Measurements from ENCODE around the gene C3.
"Not testable (repeated sequence)": the region's sequence is repeated elsewhere in the genome, so short reads cannot be mapped to it uniquely, and the experiment has no call there.

C3 gene

DNA sequence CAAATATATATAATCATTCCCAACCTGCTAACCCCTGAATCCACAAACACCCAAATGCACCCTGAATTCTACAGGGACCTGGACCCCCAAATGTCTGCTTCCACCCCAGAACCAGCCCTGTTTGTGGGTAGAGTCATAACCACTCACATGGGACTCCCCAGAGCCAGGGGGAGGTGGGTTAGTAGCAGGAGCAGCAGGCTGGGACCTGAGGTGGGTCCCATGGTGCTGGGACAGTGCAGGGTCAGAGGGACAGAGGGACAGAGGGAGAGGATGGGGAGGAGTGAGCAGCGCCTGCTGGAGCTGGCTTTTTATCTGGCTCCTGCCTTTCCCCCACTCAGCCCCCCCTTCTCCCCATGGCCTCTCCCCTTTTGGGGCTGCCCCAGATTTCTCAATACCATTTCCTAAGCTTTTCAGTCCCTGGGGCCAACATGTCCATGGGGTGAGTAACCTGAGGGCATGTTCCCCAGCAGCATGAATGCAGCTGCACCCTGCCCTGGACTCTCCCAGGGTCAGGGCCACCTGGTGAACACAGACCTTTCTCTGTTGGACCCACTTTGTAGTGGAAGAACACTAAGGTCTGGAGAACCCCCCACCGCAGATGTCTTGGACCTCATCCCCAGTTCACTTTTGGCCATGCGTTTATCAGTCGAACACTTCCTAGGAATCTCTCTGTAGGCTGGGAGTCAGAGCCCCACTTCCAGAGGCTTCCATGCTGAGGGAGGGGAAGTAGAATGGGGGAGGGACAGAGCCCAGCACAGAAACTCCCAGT lies at the start of gene C3:
C3 (minus strand) TSS at position 282 of the 769 bp plus-strand sequence; CDS start at position 221, 61 bp downstream.
- Histone ChIP-seq H3K27ac (peak within 1 kb of the TSS in 5 of 21 experiments; percentile 12 to 68 (median 16)), H3K4me3 (peak within 1 kb of the TSS in 2 of 7 experiments; percentile 14 to 17)

DNA sequence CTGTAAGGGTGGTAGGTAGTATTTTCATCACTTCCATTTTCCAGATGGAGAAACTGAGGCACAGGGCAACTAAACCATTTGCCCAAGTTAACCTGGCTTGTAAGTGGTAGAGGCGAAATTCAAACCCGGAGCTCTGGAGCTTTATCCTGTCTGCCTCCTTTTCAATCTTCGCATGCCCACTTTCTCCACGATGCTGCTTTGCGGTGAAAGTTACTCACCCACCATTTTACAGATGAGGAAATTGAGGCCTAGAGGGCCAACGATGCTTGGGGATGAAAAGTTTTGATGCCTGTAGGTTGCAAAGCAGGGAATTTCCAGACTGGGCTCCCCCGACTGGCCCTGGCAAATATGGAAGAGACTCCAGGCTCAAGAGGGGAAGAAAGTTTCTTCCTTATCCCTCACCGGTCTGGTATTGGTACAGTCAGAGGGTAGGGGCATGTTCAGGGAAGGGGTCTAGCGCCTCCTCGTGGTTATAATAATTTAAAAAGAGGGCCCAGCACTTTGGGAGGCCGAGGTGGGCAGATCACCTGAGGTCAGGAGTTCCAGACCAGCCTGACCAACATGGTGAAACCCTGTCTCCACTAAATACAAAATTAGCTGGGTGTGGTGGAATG lies 48.7 kb upstream of the C3 start:
- Histone ChIP-seq H3K27ac (peak overlapping the region in 3 of 21 experiments; percentile 72 to 81 (median 73)), H3K4me3 (no peak overlapping the region)

DNA sequence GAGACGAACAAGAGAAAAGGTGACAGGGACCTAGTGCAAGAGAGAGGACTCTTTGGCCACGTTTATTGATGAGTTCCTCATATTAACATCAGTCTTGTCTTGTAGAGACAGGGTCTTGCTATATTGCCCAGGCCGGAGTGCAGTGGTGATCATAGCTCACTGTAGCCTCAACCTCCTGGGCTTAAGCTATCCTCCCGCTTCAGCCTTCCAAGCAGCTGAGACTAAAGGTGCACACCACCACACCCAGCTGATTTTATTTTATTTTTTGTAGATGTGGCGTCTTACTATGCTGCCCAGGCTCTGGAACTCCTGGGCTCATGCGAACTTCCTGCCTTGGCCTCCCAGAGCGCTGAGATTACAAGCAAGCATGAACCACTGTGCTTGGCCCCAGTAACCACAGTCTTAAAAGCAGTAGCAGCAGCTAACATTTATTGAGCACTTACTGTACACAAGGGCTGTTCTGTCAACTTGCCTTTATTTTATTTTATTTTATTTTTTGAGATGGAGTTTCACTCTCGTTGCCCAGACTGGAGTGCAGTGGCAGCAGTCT lies 47.9 kb upstream of the C3 start:
- Histone ChIP-seq H3K4me3 (peak overlapping the region in 3 of 7 experiments; percentile 38 to 54 (median 48)), H3K27ac (peak overlapping the region in 14 of 21 experiments; percentile 22 to 89 (median 72))

DNA sequence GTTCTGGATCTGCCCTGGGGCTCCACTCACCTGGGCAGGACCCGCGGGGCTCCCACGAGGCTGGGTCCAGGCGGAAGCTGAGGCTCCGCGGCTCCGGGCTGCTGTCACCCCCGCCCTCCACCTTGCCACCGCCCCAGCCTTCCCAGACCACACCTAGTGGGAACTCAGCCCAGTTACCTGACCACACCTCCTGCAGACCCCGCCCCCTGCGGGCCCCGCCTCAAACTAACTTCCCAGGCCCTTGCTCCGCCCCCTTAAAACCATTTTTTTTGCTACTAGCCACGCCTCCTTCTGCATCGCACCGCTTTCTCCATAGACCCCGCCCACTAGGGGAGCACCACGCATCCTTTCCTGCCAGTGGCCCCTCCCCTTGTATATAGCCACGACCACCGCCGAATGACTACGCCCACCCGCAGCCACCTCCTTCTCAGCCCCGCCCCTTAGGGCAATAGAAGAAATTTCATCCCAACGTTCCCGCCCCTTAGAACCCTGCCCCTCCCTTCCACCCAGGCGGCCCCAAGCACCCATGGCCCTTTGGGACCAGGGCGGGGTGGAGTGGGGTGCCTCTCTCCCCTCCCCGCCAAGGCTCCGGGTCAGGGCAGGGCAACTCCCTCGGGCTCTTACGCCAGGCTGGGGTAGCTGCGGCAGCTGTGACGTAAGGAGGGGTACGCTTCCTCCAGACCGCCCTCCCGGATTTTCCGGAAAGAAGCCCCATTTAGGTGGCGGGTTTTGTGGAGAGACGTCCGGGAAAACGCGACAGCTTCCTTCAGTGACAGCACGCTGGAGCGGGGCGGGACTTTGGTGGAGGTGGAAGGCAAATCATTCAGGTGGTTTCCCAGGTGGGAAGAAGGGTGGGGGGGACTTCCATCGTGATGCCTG lies 47.1 kb upstream of the C3 start, which contains the start of gene SH2D3A:
SH2D3A (minus strand) TSS at position 79 of the 879 bp plus-strand sequence. CDS start 3,687 bp downstream, outside the sequence.
- H3K27ac ChIP-seq, result peak within 1 kb of the TSS; percentile 37 to 89 (median 73)

DNA sequence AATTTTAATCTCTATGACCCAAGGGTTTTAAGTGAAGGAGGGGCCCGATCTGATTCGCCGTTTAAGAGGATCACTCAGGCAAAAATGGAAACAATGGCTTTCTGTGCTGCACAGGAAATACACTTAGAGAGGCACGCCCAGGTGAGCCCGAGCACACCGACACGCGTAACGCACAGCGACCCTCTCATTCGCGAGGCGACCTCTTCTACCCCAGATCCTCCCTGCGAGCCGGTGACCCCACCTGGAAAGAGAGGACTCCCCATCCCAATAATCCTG lies 46.6 kb upstream of the C3 start:
- Histone ChIP-seq H3K27ac (peak overlapping the region in 20 of 21 experiments; percentile 40 to 89 (median 74)), H3K4me3 (peak overlapping the region; percentile 37 to 54 (median 39))

More for the DNA sequence above, 47.1 kb upstream of the C3 start, which contains the start of gene SH2D3A:
- H3K4me3 ChIP-seq, result peak within 1 kb of the TSS; percentile 37 to 54 (median 39)

DNA sequence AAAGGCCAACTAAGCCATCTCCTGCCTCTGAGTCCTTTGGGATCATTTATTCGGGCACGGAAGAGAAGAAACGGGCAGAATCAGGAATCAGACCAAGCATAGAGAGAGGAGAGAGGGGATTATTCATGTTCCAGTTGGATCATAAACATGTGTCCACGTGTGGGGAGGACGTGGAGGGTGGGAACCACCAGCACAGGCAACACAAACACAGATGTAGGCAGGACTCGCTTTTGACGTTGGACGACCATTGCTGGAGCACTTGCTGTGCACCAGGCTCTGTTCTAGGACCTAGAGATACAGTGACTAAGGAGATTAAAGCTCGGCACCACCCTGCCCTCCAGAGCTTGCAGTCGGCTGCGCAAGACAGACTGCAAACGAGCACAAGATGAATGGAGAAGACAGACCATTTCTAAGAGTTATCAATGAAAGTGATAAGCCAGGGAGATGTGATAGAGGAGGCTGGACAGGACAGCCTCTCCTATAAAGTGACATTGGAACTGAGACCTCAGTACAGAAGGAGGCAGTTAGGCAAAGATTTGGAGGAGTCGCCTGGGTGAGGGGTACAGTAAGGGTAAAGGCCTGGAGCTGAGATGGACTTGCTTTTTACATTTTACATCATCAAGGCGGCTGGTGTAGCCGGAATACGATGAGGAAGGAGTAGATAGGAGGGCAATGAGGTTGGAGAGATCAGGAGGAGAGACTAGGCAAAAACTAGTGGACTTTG lies 46.1 kb upstream of the C3 start:
- H3K27ac ChIP-seq, result peak overlapping the region; percentile 37 to 89 (median 73)

DNA sequence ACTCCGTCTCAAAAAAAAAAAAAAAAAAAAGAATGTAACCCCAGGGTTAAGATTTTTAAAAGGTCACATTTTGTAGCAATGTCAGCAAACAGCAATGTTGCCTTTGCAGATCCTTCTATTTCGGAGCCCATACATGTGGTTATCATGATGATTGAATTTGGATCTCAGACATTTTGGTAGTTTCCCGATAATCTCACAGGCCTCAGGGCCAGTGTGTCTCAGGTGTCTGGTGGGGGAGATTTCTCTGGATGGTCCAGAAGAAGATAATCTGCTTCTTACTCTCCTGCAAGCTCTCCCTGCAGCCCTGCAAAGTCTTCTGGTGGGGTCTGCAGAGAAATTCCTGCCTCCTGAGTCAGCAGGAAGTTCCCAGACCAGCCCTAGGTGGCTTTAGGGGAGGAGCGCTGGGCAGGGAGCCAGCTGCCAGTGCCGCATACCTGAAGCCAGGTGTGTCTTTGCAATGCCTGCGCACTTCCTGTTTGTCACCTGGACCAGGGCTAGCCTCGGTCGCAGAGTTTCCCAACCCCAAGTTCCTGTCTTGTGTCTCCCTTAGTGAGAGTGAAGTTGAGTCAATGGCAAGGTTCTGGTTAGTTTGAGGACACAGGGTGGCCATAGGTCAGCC lies 45.4 kb upstream of the C3 start:
- H3K4me3 ChIP-seq, result peak overlapping the region in 6 of 7 experiments; percentile 37 to 54 (median 40)
- peak overlapping the region in 20 of 21 experiments; percentile 37 to 89 (median 74) for H3K27ac ChIP-seq

More for the DNA sequence above, 46.1 kb upstream of the C3 start:
- peak overlapping the region; percentile 37 to 54 (median 39) for H3K4me3 ChIP-seq

DNA sequence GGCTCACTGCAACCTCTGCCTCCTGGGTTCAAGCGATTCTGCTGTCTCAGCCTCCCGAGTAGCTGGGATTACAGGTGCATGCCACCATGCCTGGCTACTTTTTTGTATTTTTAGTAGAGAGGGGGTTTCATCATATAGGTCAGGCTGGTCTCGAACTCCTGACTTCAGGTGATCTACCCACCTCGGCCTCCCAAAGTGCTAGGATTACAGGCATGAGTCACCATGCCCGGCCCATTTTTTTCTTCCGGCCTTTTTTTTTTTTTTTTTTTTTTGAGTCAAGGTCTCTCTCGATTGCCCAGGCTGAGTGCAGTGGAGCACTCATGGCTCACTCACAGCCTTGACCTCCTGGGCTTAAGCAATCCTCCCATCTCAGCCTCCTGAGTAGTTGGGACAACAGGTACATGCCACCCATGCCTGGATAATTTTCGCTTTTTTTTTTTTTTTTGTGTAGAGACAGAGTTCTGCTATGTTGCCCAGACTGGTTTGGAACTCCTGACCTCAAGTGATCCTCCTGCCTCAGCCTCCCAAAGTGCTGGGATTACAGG lies 41.9 kb upstream of the C3 start:
- not testable (repeated sequence) for H3K27ac ChIP-seq, H3K4me3 ChIP-seq

DNA sequence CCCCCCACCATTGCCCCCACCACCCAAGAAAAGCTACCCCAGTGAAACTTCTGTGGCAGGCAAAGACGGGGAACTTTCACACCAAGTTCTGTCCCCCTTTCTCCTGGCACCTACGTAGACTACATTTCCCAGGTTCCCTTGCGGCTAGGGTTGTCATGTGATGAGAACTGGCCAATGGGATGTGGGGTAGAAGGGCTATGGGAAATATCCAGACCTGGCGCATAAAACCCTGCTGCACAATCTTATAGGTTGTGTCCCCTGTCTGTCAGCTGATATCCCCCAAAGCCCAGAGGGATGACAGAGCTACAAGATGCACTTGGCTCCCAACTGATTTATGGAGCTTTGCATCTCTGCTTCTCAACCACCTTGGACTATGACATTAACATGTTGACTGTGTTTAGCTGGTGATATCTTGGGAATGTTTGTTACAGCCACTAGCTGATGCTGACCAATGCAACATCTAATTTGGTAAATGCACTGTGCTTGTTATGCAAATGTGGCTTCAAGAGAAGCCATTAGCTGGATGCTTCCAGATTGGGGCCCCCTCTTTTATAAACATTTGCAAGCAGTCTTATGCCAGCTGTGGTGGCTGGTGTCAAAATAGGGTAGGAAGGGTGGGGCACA lies 40.7 kb upstream of the C3 start:
- no peak overlapping the region for H3K27ac ChIP-seq
- H3K4me3 ChIP-seq, result no peak overlapping the region

DNA sequence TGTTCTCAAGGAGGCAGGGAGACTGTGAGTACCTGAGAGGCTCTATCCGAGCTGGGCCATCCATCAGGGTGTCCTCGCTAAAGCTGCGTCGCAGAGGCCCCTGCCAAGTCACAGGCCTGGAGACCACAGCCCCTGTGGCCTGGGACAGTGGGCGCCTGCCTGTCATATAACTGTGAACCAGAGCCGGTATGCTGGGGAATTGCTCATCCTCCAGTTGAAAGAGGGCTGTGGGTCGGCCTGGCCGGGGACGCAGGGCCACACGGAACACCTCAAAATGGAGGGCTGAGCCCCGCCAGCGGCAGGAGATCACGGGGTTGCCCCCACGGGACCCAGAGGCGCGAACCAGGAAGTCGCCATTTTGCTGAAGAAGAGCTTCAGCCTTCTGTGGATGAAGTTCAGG lies 40.2 kb upstream of the C3 start:
- Histone ChIP-seq H3K27ac (no peak overlapping the region), H3K4me3 (no peak overlapping the region)

DNA sequence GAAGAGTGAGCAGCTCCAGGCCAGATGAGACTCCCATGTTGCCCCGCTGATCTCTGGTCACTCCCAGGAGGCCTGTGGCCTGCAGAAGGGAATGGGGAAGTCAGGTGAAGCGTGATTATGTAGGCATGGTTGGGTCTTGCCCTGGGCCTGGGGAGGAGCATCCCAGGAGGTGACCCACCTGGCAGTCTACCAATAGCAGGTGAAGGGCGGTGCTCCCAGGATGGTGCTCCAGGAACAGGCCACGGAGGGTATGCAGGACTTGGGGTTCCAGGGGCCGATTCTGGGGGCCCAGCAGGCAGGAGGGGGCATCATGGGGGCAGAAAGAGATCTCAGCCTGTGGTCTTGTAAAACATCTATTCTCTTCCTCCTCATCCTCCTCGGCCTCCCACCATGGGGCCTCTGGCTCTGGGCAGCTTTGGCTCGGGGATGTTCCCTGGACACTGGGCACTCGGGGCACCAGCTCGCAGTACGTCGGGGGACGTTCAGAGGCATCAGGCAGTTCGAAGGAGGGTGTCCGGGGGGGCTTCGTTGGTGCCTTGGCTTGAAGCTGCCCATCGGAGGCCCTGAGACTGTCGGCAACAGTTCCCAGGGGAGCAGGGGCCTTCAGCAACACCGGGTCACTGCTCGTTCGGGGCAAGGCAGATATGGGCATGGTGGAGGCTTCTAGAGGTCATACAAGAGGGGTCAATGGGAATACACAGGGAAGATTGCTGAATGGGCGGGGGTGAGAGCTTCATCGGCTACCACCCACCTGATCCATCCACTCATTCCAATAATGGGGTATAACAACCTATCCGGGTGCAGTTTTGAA lies 34.4 kb upstream of the C3 start:
- H3K27ac ChIP-seq, result peak overlapping the region in 1 of 21 experiments; percentile 23
- no peak overlapping the region for H3K4me3 ChIP-seq

DNA sequence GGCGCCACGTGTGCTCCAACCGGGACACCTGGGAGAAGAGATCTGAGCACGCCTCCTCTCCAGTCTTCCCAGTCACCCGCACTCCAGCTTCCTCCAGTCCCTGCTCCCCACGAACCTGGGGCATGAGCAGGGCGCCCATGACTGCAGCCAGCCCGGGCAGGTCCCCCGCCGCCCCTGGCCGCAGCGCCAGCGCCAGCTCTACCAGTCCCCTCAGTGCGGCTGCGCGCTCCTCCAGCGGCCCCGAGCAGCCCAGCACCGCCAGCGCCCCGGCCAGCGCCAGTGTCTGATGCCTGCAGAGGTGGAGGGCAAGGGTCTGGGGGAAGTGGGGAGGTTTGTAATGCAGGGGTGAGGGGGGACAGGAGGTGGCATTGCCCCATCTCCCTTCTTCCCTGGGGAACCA lies 33.7 kb upstream of the C3 start:
- Histone ChIP-seq H3K27ac (peak overlapping the region in 1 of 21 experiments; percentile 23), H3K4me3 (no peak overlapping the region)

DNA sequence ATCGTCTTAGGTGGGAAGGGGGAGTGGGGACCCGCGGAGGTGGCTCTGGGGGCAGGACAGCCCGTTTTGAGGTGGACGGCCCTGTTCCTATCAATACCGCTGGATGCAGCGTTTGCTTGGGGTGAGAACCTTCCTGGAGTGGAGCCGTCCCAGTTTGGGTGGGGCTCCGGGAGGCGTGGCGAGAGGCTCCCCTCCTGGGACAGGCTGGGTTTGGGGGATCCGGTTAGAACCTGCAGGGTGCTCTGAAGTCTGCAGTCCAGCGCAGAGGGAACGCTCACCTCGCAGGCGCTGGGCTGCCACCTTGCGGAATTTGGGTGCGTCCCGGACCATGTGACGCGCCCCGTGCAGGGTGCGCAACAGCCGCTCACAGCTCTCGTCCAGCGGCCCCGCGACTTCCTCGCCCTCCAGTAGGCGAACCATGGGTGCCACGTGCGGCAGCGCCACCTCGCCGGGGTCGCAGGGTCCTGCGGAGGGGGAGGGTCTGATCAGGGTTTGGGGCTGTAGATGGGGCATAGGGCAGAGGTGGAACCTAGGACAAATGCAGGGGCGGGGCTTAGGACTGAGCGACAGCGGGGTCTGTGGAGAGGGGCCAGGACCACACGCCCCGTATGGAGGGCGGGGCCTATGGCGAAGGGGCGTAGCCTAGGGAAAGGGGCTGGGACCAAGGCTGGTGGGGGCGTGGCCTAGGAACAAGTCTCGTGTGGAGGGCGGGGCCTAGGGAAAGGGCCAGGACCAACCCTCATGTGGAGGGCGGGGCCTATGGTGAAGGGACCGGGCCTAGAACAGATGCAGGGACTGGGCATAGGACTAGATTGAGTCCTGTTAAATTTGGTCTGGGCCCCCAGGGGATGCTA lies 33.0 kb upstream of the C3 start:
- Histone ChIP-seq H3K4me3 (peak overlapping the region in 5 of 7 experiments; percentile 11 to 24 (median 18)), H3K27ac (peak overlapping the region in 9 of 21 experiments; percentile 4 to 49 (median 34))

DNA sequence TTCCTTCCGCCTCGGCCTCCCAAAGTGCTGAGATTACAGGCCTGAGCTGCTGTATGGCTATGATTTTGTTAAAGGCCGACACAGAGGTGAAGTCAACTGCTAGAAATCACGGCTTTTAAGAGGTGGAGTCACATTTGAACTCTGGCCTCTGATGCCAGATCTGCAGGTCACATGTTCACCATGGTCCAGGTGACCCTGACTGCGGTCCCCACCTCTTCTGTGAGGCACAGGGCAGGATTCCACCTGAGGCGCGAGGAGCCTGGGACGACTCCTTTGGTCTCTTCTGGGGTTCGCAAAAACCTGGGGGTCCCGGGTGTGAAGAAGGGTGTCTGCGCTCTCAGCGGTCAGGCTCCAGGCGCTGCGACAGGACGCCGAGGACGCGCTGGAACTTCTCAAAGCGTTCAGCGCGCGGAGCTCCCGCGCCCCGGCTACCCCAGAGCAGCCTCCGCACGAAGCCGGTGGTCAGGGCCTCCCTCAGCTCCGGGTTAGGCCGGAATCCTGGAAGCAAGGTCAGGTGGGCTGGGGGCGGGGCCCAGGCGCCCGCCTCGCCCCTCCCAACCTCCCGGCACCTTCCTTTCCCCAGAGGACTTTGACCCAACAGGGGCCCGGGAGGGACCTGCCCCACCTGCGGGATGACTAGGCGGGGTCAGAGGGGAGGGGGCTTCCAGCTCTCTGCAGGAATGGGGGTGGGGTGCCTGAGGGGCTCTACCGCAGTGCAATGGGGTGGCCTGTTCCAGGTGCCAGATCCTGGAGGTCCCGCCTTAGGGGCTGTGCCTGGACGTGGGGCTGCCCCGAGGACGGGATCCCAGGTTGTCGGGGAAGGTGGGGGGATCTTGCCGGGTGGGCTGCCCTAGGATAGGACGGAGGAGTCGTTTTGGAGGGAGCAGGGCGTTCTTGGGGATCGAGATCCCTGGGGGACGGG lies 32.1 kb upstream of the C3 start:
- Histone ChIP-seq H3K4me3 (peak overlapping the region in 2 of 7 experiments; percentile 15 to 24), H3K27ac (peak overlapping the region in 6 of 21 experiments; percentile 19 to 47 (median 34))

DNA sequence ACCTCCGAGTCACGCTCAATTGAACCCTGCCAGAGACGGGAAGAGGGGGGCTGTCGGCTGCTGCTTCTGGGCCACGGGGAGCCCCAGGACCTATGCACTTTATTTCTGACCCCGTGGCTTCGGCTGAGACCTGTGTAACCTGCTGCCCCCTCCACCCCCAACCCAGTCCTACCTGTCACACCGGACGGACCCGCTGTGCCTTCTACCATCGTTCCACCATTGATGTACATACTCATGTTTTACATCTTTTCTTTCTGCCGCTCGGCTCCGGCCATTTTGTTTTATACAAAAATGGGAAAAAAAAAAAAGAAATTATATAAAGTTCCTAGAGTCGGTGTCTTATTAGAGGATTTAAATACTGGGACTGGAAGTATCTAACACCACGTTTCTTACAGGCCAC lies 30.7 kb upstream of the C3 start:
- Histone ChIP-seq H3K4me3 (no peak overlapping the region), H3K27ac (peak overlapping the region in 2 of 21 experiments; percentile 47 to 64)

Measured in skin epidermis (tissue), 12 donors.